CD14-positive monocyte (primary cell): Measurements from ENCODE around the gene RGL3. TPM values are rescaled to one million over a fixed set of nuclear protein-coding genes. Genes with fewer than 3 reads are reported as not detected.

Source experiments
- DNase-seq, 3 donors: peaks; one replicate each; pipeline ENCODE4 v3.0.0-alpha.2; 2011 to 2022
- H2AFZ ChIP-seq: 2 replicates; pipeline ENCODE4 v1.6.0; 2012; ENCODE audit warnings: mild to moderate bottlenecking, low read depth, low read length, inconsistent platforms; ENCODE audit not compliant: insufficient read depth, poor library complexity, severe bottlenecking
- H3K27ac ChIP-seq, 2 donors: 1 replicate in 1 of 2; 2 replicates in 1 of 2; pipeline ENCODE4 v1.5.1; 2012 to 2013; ENCODE audit warnings: low read length in 2 of 2, control low read depth in 1 of 2, inconsistent platforms in 1 of 2, low read depth in 1 of 2, mild to moderate bottlenecking in 1 of 2
- H3K27me3 ChIP-seq, 2 donors: one replicate each; pipeline versions ENCODE4 v1.6.0 to v1.6.1; 2011 to 2013; ENCODE audit warnings: low read length in 2 of 2; ENCODE audit not compliant: control insufficient read depth in 2 of 2, insufficient read depth in 2 of 2
- H3K36me3 ChIP-seq, 2 donors: replicated peaks in 1 of 2; 1 replicate in 1 of 2; 2 replicates in 1 of 2; pipeline versions ENCODE4 v1.5.1 to v1.6.1; 2012 to 2013; ENCODE audit warnings: low read length in 2 of 2, control low read depth in 1 of 2, inconsistent platforms in 1 of 2, mild to moderate bottlenecking in 1 of 2; ENCODE audit not compliant: insufficient read depth in 2 of 2, control insufficient read depth in 1 of 2
- H3K4me1 ChIP-seq, 2 donors: 1 replicate in 1 of 2; 2 replicates in 1 of 2; pipeline versions ENCODE4 v1.5.1 to v1.6.1; 2012 to 2013; ENCODE audit warnings: low read length in 2 of 2, control low read depth in 1 of 2, inconsistent platforms in 1 of 2, mild to moderate bottlenecking in 1 of 2, moderate library complexity in 1 of 2; ENCODE audit not compliant: insufficient read depth in 2 of 2, control insufficient read depth in 1 of 2
- H3K4me2 ChIP-seq: replicated peaks from 2 replicates; pipeline ENCODE3; 2012; ENCODE audit warnings: low read length, moderate library complexity, mild to moderate bottlenecking; ENCODE audit not compliant: poor library complexity, severe bottlenecking; ENCODE audit errors: extremely low read depth
- H3K4me3 ChIP-seq, 3 experiments: fragments of 200-600 bp in 1 of 3; sonication (generic) in 1 of 3; replicated peaks in 1 of 3; 1 replicate in 2 of 3; 2 replicates in 1 of 3; pipeline ENCODE4 v1.5.1; 2011 to 2013; ENCODE audit warnings: low read length in 3 of 3, mild to moderate bottlenecking in 3 of 3, control low read depth in 2 of 3, low read depth in 2 of 3, inconsistent platforms in 1 of 3, moderate library complexity in 1 of 3
- H3K79me2 ChIP-seq: 2 replicates; pipeline ENCODE4 v1.6.0; 2012; ENCODE audit warnings: mild to moderate bottlenecking, control low read depth, inconsistent platforms, low read length, moderate library complexity; ENCODE audit not compliant: insufficient read depth
- H3K9ac ChIP-seq: 2 replicates; pipeline ENCODE4 v1.6.0; 2017; ENCODE audit warnings: low read length, mild to moderate bottlenecking; ENCODE audit not compliant: insufficient read depth, poor library complexity, severe bottlenecking
- H3K9me3 ChIP-seq, 2 donors: replicated peaks in 1 of 2; 1 replicate in 1 of 2; 2 replicates in 1 of 2; pipeline versions ENCODE4 v1.5.1 to v1.6.1; 2012 to 2013; ENCODE audit warnings: low read length in 2 of 2, control low read depth in 1 of 2; ENCODE audit not compliant: control insufficient read depth in 1 of 2, insufficient read depth in 1 of 2
- H4K20me1 ChIP-seq: 2 replicates; pipeline ENCODE4 v1.6.0; 2012; ENCODE audit warnings: mild to moderate bottlenecking, low read length, control low read depth, moderate library complexity; ENCODE audit not compliant: insufficient read depth
- H3K27ac Mint-ChIP-seq, 7 donors: one replicate each; pipeline ENCODE4 v1.8.0; 2020; ENCODE audit warnings: mild to moderate bottlenecking in 7 of 7, mixed read lengths in 7 of 7, moderate library complexity in 6 of 7, inconsistent platforms in 2 of 7
- H3K27me3 Mint-ChIP-seq, 3 donors: one replicate each; pipeline ENCODE4 v1.8.0; 2021 to 2022; ENCODE audit warnings: low read depth in 3 of 3, mild to moderate bottlenecking in 3 of 3, mixed read lengths in 3 of 3, moderate library complexity in 3 of 3, inconsistent platforms in 1 of 3
- H3K36me3 Mint-ChIP-seq, 2 donors: one replicate each; pipeline ENCODE4 v1.8.0; 2020; ENCODE audit warnings: mixed read lengths in 2 of 2, inconsistent platforms in 1 of 2, mild to moderate bottlenecking in 1 of 2
- H3K4me1 Mint-ChIP-seq: one replicate; pipeline ENCODE4 v1.8.0; 2020; ENCODE audit warnings: mild to moderate bottlenecking, mixed read lengths
- H3K4me3 Mint-ChIP-seq, 2 donors: one replicate each; pipeline ENCODE4 v1.8.0; 2020; ENCODE audit warnings: mild to moderate bottlenecking in 2 of 2, mixed read lengths in 2 of 2, moderate library complexity in 1 of 2
- H3K9me3 Mint-ChIP-seq, 7 donors: one replicate each; pipeline ENCODE4 v1.8.0; 2020 to 2022; ENCODE audit warnings: mixed read lengths in 7 of 7, mild to moderate bottlenecking in 6 of 7, moderate library complexity in 6 of 7, inconsistent platforms in 2 of 7
- CTCF ChIP-seq: fragments of 200-600 bp; IDR thresholded peaks from one replicate; pipeline ENCODE4 v1.8.0; 2022; ENCODE audit warnings: antibody characterized with exemption, mild to moderate bottlenecking
- WGBS: methylation state at CpG from one replicate; pipeline ENCODE4 v1.1.5; 2013; ENCODE audit warnings: missing lambda C conversion rate; ENCODE audit not compliant: insufficient coverage; 5-methylcytosine and 5-hydroxymethylcytosine counted together
- intact Hi-C, 2 donors: fragments of 100-400 bp; cut with micrococcal nuclease; formaldehyde crosslinking; loops; one replicate each; pipeline versions ENCODE4 v1.15.0 to v1.15.1; 2023
- polyA plus RNA-seq, 3 donors: library from polyadenylated mRNA; depleted of rRNA in 1 of 3; unstranded in 2 of 3; stranded (reverse) in 1 of 3; fragments of 300-500 nt in 2 of 3; fragments of >200 nt in 1 of 3; fragmentation: Illumina TruSeq in 2 of 3; gene quantifications; 1 replicate in 2 of 3; 2 replicates in 1 of 3; pipeline ENCODE4 v1.2.3, GENCODE V29; 2012 to 2021

Gene RGL3
- polyA plus RNA-seq, 3 donors = 1.7 TPM; not detected in 2

- peaks cover 15 to 22% (median 21%) of the 10 kb centered on the region in 3 donors for H3K27me3 Mint-ChIP-seq
- no peak for TF ChIP-seq CTCF
- Histone ChIP-seq H3K4me1 (peaks cover 35 to 39% of the 10 kb centered on the region in 2 donors), H3K9me3 (peaks cover 6 to 10% of the 10 kb centered on the region in 2 donors), H3K27me3 (peaks cover 0 to 19% of the 10 kb centered on the region in 2 donors), H4K20me1 (no peaks in the 10 kb centered on the region), H3K9ac (no peak overlapping the region), H3K4me3 (peak overlapping the region in 1 of 3 experiments; percentile 21), H3K79me2 (no peaks in the 10 kb centered on the region), H3K27ac (peak overlapping the region; percentile 46 to 50), H3K36me3 (no peaks in the 10 kb centered on the region), H3K4me2 (peak overlapping the region; percentile 38), H2AFZ (peak overlapping the region; percentile 52)
- peak overlapping the region in 1 of 2 donors; percentile 78 for H3K4me3 Mint-ChIP-seq
- H3K27ac Mint-ChIP-seq = peak overlapping the region; percentile 71 to 89 (median 84)
- intact Hi-C loops = no loop called here
- H3K4me1 Mint-ChIP-seq = peaks cover 33% of the 10 kb centered on the region
- peak; percentile 70 to 77 (median 72) for DNase-seq
- WGBS = 57% methylated on average over 15 of the region's 19 CpGs
- H3K9me3 Mint-ChIP-seq = peaks cover 6 to 15% (median 9%) of the 10 kb centered on the region in 7 donors
- H3K36me3 Mint-ChIP-seq = no peaks in the 10 kb centered on the region
Observed at GRCh38 chr19:11387162-11388034, 31.7 kb downstream of the RGL3 start.

- Histone ChIP-seq H2AFZ (no peak overlapping the region), H3K27ac (no peak overlapping the region), H3K9ac (no peak overlapping the region), H4K20me1 (no peaks in the 10 kb centered on the region), H3K4me3 (no peak overlapping the region), H3K4me1 (peaks cover 55 to 66% of the 10 kb centered on the region in 2 donors), H3K79me2 (peaks cover 12% of the 10 kb centered on the region), H3K4me2 (no peak overlapping the region), H3K9me3 (no peaks in the 10 kb centered on the region), H3K27me3 (peaks cover 0 to 19% of the 10 kb centered on the region in 2 donors), H3K36me3 (no peaks in the 10 kb centered on the region)
- Mint-ChIP-seq H3K9me3 (peaks cover 0 to 5% (median 0%) of the 10 kb centered on the region in 7 donors), H3K4me3 (peak overlapping the region in 1 of 2 donors; percentile 30), H3K27me3 (peaks cover 17 to 28% (median 21%) of the 10 kb centered on the region in 3 donors), H3K27ac (peak overlapping the region in 2 of 7 donors; percentile 46 to 83), H3K4me1 (peaks cover 56% of the 10 kb centered on the region), H3K36me3 (peaks cover 0 to 2% of the 10 kb centered on the region in 2 donors)
- intact Hi-C loops = loop anchor here (5.0 kb wide), 2 partner anchors 38 to 92 kb away; no protein-coding TSS in a partner anchor
- DNase-seq = no peak
- WGBS = no CpG with 5 or more reads among the region's 5 CpGs
- TF ChIP-seq CTCF = no peak
Observed at GRCh38 chr19:11384778-11385129, 34.4 kb downstream of the RGL3 start.
